Left cardiac atrium (tissue), 4 donors: Measurements from ENCODE around the gene AMZ2. TPM values are rescaled to one million over a fixed set of nuclear protein-coding genes. Genes with fewer than 3 reads are reported as not detected.
"Not testable (repeated sequence)": the region's sequence is repeated elsewhere in the genome, so short reads cannot be mapped to it uniquely, and the experiment has no call there.

Experiments used
- ATAC-seq, 2 donors: fragments of 200-7000 bp; cut with Tn5 transposase; one replicate each; pipeline ENCODE4 v1.9.1; 2020; ENCODE audit warnings: mild to moderate bottlenecking in 2 of 2, moderate library complexity in 2 of 2
- DNase-seq: peaks from one replicate; pipeline ENCODE4 v3.0.0-alpha.2; 2020
- intact Hi-C, 2 donors: fragments of 100-400 bp; cut with DNase I; formaldehyde crosslinking; loops; one replicate each; pipeline versions ENCODE4 v1.14.1 to v1.15.1; 2022 to 2023
- total RNA-seq, 2 donors: library from RNA; stranded (reverse); fragmentation: NEBNext Ultra II Directional; extraction: Animal tissue kit (Norgen Biotek cat#: 25700); gene quantifications; one replicate each; pipeline ENCODE4 v1.2.1, GENCODE V29; 2021
- donor health status: DM: no; HTN: yes; CAD: no.
- donor health status: DM: no; HTN: yes; CAD: no; lungs with severe emphysema.
- donor health status: DM: yes; HTN: yes; CAD: no.
- donor health status: Dilated cardiomyopathy.

Gene AMZ2
- total RNA-seq, 2 donors from 2014 or later: 71.1 to 77.5 TPM

GRCh38 chr17:68263101-68263681 is 15.3 kb downstream of the AMZ2 start:
- peak; percentile 74 for ATAC-seq
- DNase-seq: not testable (repeated sequence)
- intact Hi-C loops: loop anchor here (2.0 to 10.0 kb wide), 4 partner anchors 134 to 200 kb away; no protein-coding TSS in a partner anchor

- intact Hi-C loops: loop anchor here in 1 of 2 donors (10.0 kb wide), 1 partner anchor 169 kb away; no protein-coding TSS in a partner anchor
- DNase-seq, ATAC-seq: not testable (repeated sequence)
Measured at GRCh38 chr17:68265833-68266232, 18.0 kb downstream of the AMZ2 start.

- DNase-seq (no peak), ATAC-seq (no peak)
- intact Hi-C loops: no loop called here
Measured at GRCh38 chr17:68273722-68274121, 25.9 kb downstream of the AMZ2 start.

GRCh38 chr17:68276339-68276738 is 28.5 kb downstream of the AMZ2 start:
- intact Hi-C loops, ATAC-seq, DNase-seq: not testable (repeated sequence)

- DNase-seq: no peak
- no peak for ATAC-seq
- intact Hi-C loops: no loop called here
Measured at GRCh38 chr17:68277807-68278206, 30.0 kb downstream of the AMZ2 start.

GRCh38 chr17:68281965-68282364 is 34.1 kb downstream of the AMZ2 start:
- DNase-seq, intact Hi-C loops, ATAC-seq: not testable (repeated sequence)

- intact Hi-C loops: no loop called here
- DNase-seq (no peak), ATAC-seq (no peak)
Measured at GRCh38 chr17:68288375-68288774, 40.5 kb downstream of the AMZ2 start.

- ATAC-seq: no peak
- intact Hi-C loops: no loop called here
- DNase-seq: no peak
Measured at GRCh38 chr17:68288804-68289203, 41.0 kb downstream of the AMZ2 start.

- DNase-seq: no peak
- no peak for ATAC-seq
- intact Hi-C loops: no loop called here
Measured at GRCh38 chr17:68289473-68289872, 41.6 kb downstream of the AMZ2 start.

- ATAC-seq: no peak
- no peak for DNase-seq
- intact Hi-C loops: no loop called here
Measured at GRCh38 chr17:68289936-68290267, 42.1 kb downstream of the AMZ2 start.

- intact Hi-C loops: no loop called here
- ATAC-seq (no peak), DNase-seq (peak; percentile 51)
Measured at GRCh38 chr17:68290268-68290954, 42.6 kb downstream of the AMZ2 start.

GRCh38 chr17:68290955-68291835 is 43.4 kb downstream of the AMZ2 start, which contains the start of the genes ARSG and SLC16A6:
ARSG (plus strand) TSS chr17:68291495; CDS start chr17:68307494, 15,999 bp downstream.
SLC16A6 (minus strand) TSS chr17:68291127; CDS start chr17:68278320, 12,807 bp downstream.
- peak; percentile 71 for DNase-seq
- ATAC-seq: peak; percentile 72 to 86
- intact Hi-C loops: no loop called here

- ATAC-seq: peak; percentile 83 to 86
- peak; percentile 85 for DNase-seq
- intact Hi-C loops: no loop called here
Measured at GRCh38 chr17:68291836-68292688, 44.2 kb downstream of the AMZ2 start.

GRCh38 chr17:68292689-68293040 is 44.8 kb downstream of the AMZ2 start:
- DNase-seq (no peak), ATAC-seq (no peak)
- intact Hi-C loops: no loop called here

- intact Hi-C loops: no loop called here
- ATAC-seq (no peak), DNase-seq (no peak)
Measured at GRCh38 chr17:68293490-68294195, 45.8 kb downstream of the AMZ2 start.

GRCh38 chr17:68294196-68294555 is 46.3 kb downstream of the AMZ2 start:
- DNase-seq (no peak), ATAC-seq (no peak)
- intact Hi-C loops: no loop called here

- DNase-seq (no peak), ATAC-seq (no peak)
- intact Hi-C loops: no loop called here
Measured at GRCh38 chr17:68294617-68295016, 46.8 kb downstream of the AMZ2 start.

GRCh38 chr17:68295086-68295485 is 47.2 kb downstream of the AMZ2 start:
- ATAC-seq (no peak), DNase-seq (no peak)
- intact Hi-C loops: no loop called here
